BLaER1 treated with 17β-estradiol and CSF1 and Interleukin-3, amounts not matched to agents 10 nM and 100 nM (cell line): ENCODE results near the gene TMCO6.
"Not testable (repeated sequence)": the region's sequence is repeated elsewhere in the genome, so short reads cannot be mapped to it uniquely, and the experiment has no call there.

ENCODE experiments used
- H3K27ac ChIP-seq, 11 experiments: shearing (Covaris generic); formaldehyde crosslinking; 2 replicates each; pipeline ENCODE4 v1.8.1; 2022
- H3K27me3 ChIP-seq, 11 experiments: shearing (Covaris generic); formaldehyde crosslinking; 2 replicates each; pipeline ENCODE4 v1.8.1; 2022
- H3K36me3 ChIP-seq, 11 experiments: shearing (Covaris generic); formaldehyde crosslinking; 2 replicates each; pipeline ENCODE4 v1.8.1; 2022
- H3K4me1 ChIP-seq, 10 experiments: shearing (Covaris generic); formaldehyde crosslinking; 2 replicates each; pipeline ENCODE4 v1.8.1; 2022
- H3K4me2 ChIP-seq, 11 experiments: shearing (Covaris generic); formaldehyde crosslinking; 2 replicates each; pipeline ENCODE4 v1.8.1; 2022
- H3K4me3 ChIP-seq, 10 experiments: shearing (Covaris generic); formaldehyde crosslinking; 2 replicates each; pipeline ENCODE4 v1.8.1; 2022
- H3K9ac ChIP-seq, 11 experiments: shearing (Covaris generic); formaldehyde crosslinking; 2 replicates each; pipeline ENCODE4 v1.8.1; 2022
- H3K9me3 ChIP-seq, 11 experiments: shearing (Covaris generic); formaldehyde crosslinking; replicated peaks in 1 of 11; 2 replicates each; pipeline ENCODE4 v1.8.1; 2022
- H4K20me1 ChIP-seq, 11 experiments: shearing (Covaris generic); formaldehyde crosslinking; 2 replicates each; pipeline ENCODE4 v1.8.1; 2022
- Cebpa-rat ChIP-seq, 11 experiments: shearing (Covaris generic); IDR thresholded peaks; 2 replicates each; pipeline ENCODE4 v1.8.1; 2022

TMCO6 gene

GRCh38 chr5:140639148-140639981, at the start of gene TMCO6:
Gene TMCO6 (plus strand): TSS chr5:140639451. CDS start chr5:140639528, 77 bp downstream.
- Histone ChIP-seq H3K4me3 (peak within 1 kb of the TSS; percentile 62 to 89 (median 73)), H3K36me3 (peaks cover 27 to 40% (median 35%) of the 10 kb centered on the region in 11 experiments), H3K27me3 (peaks cover 0 to 4% (median 0%) of the 10 kb centered on the region in 11 experiments; a peak in 10 of 22 replicates), H3K27ac (peak within 1 kb of the TSS; percentile 94 to 99 (median 97)), H4K20me1 (peaks cover 0 to 34% (median 10%) of the 10 kb centered on the region in 11 experiments; a peak in 13 of 22 replicates), H3K4me2 (peak within 1 kb of the TSS; percentile 87 to 98 (median 97)), H3K9me3 (no peaks in the 10 kb centered on the region), H3K9ac (peak within 1 kb of the TSS; percentile 86 to 95 (median 93)), H3K4me1 (peaks cover 25 to 94% (median 63%) of the 10 kb centered on the region in 10 experiments)
- TF ChIP-seq Cebpa-rat (IDR thresholded peaks at IDR 0.05), result peak; percentile 60 to 86 (median 76); a peak in 20 of 22 replicates

DNA sequence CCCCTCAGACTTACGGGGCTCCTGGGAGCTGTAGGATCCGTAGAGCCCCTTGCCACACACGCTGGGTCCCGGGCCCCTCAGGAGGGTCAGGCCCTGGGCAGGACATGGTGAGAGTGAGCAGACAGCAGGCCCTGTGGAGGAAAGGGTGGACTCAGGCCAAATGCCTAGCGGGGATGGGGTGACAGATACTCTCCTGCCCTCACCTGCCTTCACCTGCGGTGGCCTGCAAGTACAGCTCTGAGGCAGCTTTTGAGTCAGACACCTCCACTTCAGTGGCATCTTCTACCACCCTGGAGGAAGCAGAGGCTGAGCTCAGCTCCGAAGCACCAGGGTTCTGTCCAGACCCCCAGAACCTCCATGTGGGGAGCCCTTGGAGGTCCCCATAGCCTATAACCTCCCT, 48.4 kb upstream of the TMCO6 start:
- Histone ChIP-seq H3K27ac (peak overlapping the region in 6 of 11 experiments; percentile 48 to 95 (median 82); a peak in 12 of 22 replicates), H3K27me3 (no peaks in the 10 kb centered on the region), H4K20me1 (no peaks in the 10 kb centered on the region), H3K9me3 (peaks cover 0 to 22% (median 2%) of the 10 kb centered on the region in 11 experiments; a peak in 7 of 22 replicates), H3K9ac (peak overlapping the region in 4 of 11 experiments; percentile 71 to 92 (median 86); a peak in 7 of 22 replicates), H3K36me3 (peaks cover 0 to 22% (median 0%) of the 10 kb centered on the region in 11 experiments; a peak in 5 of 22 replicates), H3K4me2 (peak overlapping the region in 6 of 11 experiments; percentile 1 to 99 (median 92); a peak in 10 of 22 replicates), H3K4me1 (peaks cover 0 to 94% (median 51%) of the 10 kb centered on the region in 10 experiments; a peak in 15 of 20 replicates), H3K4me3 (peak overlapping the region in 4 of 10 experiments; percentile 43 to 59 (median 52); a peak in 7 of 20 replicates)
- no peak for TF ChIP-seq Cebpa-rat (IDR thresholded peaks at IDR 0.05)

DNA sequence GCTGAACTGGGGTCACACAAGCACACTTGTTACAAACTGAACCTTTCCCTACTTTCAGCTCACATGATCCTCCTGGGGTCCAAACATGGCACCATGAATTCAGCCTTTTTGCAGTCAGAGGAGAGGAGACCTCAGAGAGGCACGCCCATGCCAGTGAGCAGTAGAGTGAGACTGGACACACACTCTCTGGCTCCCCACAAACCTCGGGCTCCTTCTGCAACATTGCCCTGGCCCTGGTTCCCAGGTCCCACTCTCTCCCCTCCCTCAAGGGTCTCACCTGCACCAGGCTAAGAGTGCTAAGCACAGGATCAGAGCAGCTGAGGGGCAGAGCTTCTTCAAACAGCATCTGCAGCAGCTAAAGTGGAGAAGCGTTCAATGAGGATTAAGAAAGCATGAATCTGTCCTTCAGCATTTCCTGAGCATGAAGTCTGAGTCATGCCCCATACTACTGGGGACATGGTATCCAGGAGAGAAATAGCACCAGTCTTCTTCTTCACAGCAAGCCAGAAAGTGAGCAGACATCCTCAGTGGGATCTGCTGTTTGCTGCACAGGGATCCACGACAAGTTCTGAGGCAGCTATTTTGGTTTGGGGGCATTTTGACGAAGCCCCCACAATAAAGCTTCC, 47.4 kb upstream of the TMCO6 start:
- Histone ChIP-seq H3K36me3 (peaks cover 0 to 12% (median 0%) of the 10 kb centered on the region in 11 experiments; a peak in 3 of 22 replicates), H3K4me1 (peaks cover 0 to 94% (median 61%) of the 10 kb centered on the region in 10 experiments; a peak in 15 of 20 replicates), H3K9me3 (peaks cover 0 to 14% (median 0%) of the 10 kb centered on the region in 11 experiments; a peak in 5 of 22 replicates), H3K27me3 (no peaks in the 10 kb centered on the region), H4K20me1 (no peaks in the 10 kb centered on the region), H3K4me2 (peak overlapping the region in 7 of 11 experiments; percentile 42 to 99 (median 88); a peak in 14 of 22 replicates), H3K9ac (peak overlapping the region in 6 of 11 experiments; percentile 17 to 92 (median 76); a peak in 11 of 22 replicates), H3K4me3 (peak overlapping the region in 4 of 10 experiments; percentile 43 to 59 (median 52); a peak in 9 of 20 replicates), H3K27ac (peak overlapping the region in 8 of 11 experiments; percentile 25 to 95 (median 76); a peak in 15 of 22 replicates)
- TF ChIP-seq Cebpa-rat (IDR thresholded peaks at IDR 0.05), result no peak

DNA sequence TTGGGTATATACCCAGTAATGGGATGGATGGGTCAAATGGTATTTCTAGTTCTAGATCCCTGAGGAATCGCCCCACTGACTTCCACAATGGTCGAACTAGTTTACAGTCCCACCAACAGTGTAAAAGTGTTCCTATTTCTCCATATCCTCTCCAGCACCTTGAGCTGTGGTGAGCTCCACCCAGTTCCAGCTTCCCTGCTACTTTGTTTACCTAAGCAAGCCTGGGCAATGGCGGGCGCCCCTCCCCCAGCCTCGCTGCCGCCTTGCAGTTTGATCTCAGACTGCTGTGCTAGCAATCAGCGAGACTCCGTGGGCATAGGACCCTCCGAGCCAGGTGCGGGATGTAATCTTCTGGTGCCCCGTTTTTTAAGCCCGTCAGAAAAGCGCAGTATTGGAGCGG, 46.2 kb upstream of the TMCO6 start:
- H3K4me3 ChIP-seq, result peak overlapping the region in 1 of 10 experiments; percentile 34; a peak in 1 of 20 replicates
- H4K20me1 ChIP-seq, H3K27me3 ChIP-seq, H3K9me3 ChIP-seq, H3K9ac ChIP-seq: not testable (repeated sequence)
- H3K36me3 ChIP-seq, result peaks cover 0 to 10% (median 0%) of the 10 kb centered on the region in 11 experiments; a peak in 1 of 22 replicates
- H3K4me1 ChIP-seq, result peaks cover 0 to 94% (median 63%) of the 10 kb centered on the region in 10 experiments; a peak in 15 of 20 replicates
- peak overlapping the region in 5 of 11 experiments; percentile 10 to 99 (median 91); a peak in 7 of 22 replicates for H3K27ac ChIP-seq
- H3K4me2 ChIP-seq, result peak overlapping the region in 3 of 11 experiments; percentile 90 to 98 (median 92); a peak in 6 of 22 replicates

GRCh38 chr5:140594169-140594568, 45.1 kb upstream of the TMCO6 start:
- H3K27me3 ChIP-seq, result no peaks in the 10 kb centered on the region
- H3K4me3 ChIP-seq, result peak overlapping the region in 3 of 10 experiments; percentile 27 to 34 (median 27); a peak in 3 of 20 replicates
- no peak for TF ChIP-seq Cebpa-rat (IDR thresholded peaks at IDR 0.05)
- peak overlapping the region in 5 of 11 experiments; percentile 36 to 93 (median 68); a peak in 8 of 22 replicates for H3K9ac ChIP-seq
- peaks cover 0 to 20% (median 0%) of the 10 kb centered on the region in 11 experiments; a peak in 4 of 22 replicates for H3K36me3 ChIP-seq
- H3K27ac ChIP-seq, result peak overlapping the region in 6 of 11 experiments; percentile 55 to 99 (median 90); a peak in 12 of 22 replicates
- no peaks in the 10 kb centered on the region for H4K20me1 ChIP-seq
- peak overlapping the region in 5 of 11 experiments; percentile 83 to 98 (median 92); a peak in 10 of 22 replicates for H3K4me2 ChIP-seq
- peaks cover 0 to 8% (median 0%) of the 10 kb centered on the region in 11 experiments; a peak in 2 of 22 replicates for H3K9me3 ChIP-seq
- H3K4me1 ChIP-seq, result peaks cover 0 to 94% (median 52%) of the 10 kb centered on the region in 10 experiments; a peak in 15 of 20 replicates

DNA sequence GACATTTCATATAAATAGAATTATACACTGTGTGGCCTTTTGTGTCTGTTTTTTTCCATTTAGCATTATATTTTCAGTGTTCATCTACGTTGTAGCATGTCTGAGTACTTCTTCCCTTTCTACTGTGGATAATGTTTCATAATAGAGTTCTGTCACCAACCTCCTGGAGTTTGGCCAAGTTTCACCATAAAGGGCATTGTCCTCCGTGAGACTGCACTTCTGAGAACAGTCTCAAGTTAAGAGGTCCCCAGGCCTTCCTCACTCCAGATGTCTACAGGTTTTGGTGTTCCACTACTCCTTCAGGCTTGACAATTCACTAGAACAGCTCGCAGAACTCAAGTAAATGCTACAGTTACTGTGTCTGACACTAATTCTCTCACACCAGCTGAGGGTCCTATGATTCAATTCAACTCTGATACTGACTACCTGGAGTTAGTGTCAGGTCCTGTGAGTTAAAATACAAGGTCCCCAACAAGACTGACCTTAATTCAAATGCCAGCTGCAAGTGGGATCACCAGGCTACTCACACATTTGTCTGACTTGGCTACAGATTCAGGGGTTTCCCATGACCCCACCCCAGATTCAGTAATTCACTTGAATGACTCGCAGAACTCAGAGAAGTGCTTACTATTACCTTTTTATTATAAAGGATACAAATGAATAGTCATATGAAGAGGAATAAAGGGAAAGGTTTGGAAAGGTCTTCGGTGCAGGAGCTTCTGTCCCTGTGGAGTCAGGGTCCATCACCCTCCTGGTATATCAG, 43.5 kb upstream of the TMCO6 start:
- Histone ChIP-seq H3K4me2 (peak overlapping the region in 8 of 11 experiments; percentile 2 to 98 (median 86); a peak in 15 of 22 replicates), H3K4me3 (peak overlapping the region in 4 of 10 experiments; percentile 20 to 69 (median 58); a peak in 5 of 20 replicates), H3K27ac (peak overlapping the region in 9 of 11 experiments; percentile 44 to 99 (median 88); a peak in 18 of 22 replicates)

GRCh38 chr5:140596321-140596741, 42.9 kb upstream of the TMCO6 start:
- Histone ChIP-seq H3K4me3 (peak overlapping the region in 4 of 10 experiments; percentile 21 to 69 (median 58); a peak in 6 of 20 replicates), H3K4me1 (peaks cover 0 to 94% (median 39%) of the 10 kb centered on the region in 10 experiments; a peak in 15 of 20 replicates), H4K20me1 (no peaks in the 10 kb centered on the region), H3K36me3 (peaks cover 0 to 31% (median 0%) of the 10 kb centered on the region in 11 experiments; a peak in 5 of 22 replicates), H3K4me2 (peak overlapping the region in 7 of 11 experiments; percentile 55 to 98 (median 90); a peak in 14 of 22 replicates), H3K27me3 (no peaks in the 10 kb centered on the region), H3K9me3 (peaks cover 0 to 23% (median 0%) of the 10 kb centered on the region in 11 experiments; a peak in 6 of 22 replicates), H3K9ac (peak overlapping the region in 5 of 11 experiments; percentile 73 to 96 (median 78); a peak in 10 of 22 replicates), H3K27ac (peak overlapping the region in 8 of 11 experiments; percentile 44 to 99 (median 89); a peak in 15 of 22 replicates)
- no peak for TF ChIP-seq Cebpa-rat (IDR thresholded peaks at IDR 0.05)

More for the DNA sequence above, 43.5 kb upstream of the TMCO6 start:
- Histone ChIP-seq H4K20me1 (no peaks in the 10 kb centered on the region), H3K4me1 (peaks cover 0 to 94% (median 42%) of the 10 kb centered on the region in 10 experiments; a peak in 15 of 20 replicates), H3K36me3 (peaks cover 0 to 25% (median 0%) of the 10 kb centered on the region in 11 experiments; a peak in 4 of 22 replicates), H3K27me3 (no peaks in the 10 kb centered on the region), H3K9me3 (peaks cover 0 to 17% (median 0%) of the 10 kb centered on the region in 11 experiments; a peak in 2 of 22 replicates), H3K9ac (peak overlapping the region in 6 of 11 experiments; percentile 51 to 96 (median 78); a peak in 13 of 22 replicates)
- peak in 2 of 11 experiments; percentile 43 to 63; a peak in 4 of 22 replicates for TF ChIP-seq Cebpa-rat (IDR thresholded peaks at IDR 0.05)
